ENCODE data around the gene NYAP1. TPM values are rescaled to one million over a fixed set of nuclear protein-coding genes. Genes with fewer than 3 reads are reported as not detected.
"Not testable (repeated sequence)": the region's sequence is repeated elsewhere in the genome, so short reads cannot be mapped to it uniquely, and the experiment has no call there.

Gene NYAP1
- total and polyA plus RNA-seq, 2 experiments from 2014 or later, result 0.68 to 1.6 TPM

DNA sequence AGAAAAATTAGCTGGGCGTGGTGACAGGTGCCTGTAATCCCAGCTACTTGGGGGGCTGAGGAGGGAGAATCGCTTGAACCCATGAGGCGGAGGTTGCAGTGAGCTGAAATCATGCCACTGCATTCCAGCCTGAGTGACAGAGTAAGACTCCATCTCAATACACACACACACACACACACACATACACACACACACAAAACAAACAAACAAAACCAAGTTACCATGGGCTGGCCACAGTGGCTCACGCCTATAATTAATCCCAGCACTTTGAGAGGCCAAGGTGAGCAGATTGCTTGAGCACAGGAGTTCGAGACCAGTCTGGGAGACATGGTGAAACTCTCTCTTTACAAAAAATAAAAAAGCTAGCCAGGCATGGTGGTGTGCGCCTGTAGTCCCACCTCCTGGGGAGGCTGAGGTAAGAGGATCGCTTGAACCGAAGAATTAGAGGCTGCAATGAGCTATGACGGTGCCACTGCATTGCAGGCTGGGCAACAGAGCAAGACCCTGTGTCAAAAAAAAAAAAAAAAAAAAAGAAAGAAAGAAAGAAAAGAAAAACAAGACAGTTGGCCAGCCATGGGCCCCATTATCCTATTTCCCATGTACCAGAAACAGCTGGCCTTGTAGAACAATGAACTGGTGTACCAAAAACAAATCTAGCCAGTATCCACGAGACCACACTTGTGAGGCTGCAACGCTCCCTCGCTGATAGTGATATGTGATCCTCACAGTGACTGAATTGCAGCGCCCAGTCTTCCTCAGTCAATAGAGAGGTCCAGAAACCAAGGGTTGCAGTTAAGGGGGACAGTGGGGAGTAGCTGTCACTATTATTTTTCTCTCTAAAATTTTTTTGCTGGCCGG lies 48.7 kb downstream of the NYAP1 start:
- Histone ChIP-seq H3K9me3 (ENCODE audit: low read depth) (no peaks in the 10 kb centered on the region), H2AFZ (no peak overlapping the region), H3K36me3 (replicated peaks; ENCODE audit: insufficient read depth, low read depth) (no peaks in the 10 kb centered on the region), H3K27me3 (no peaks in the 10 kb centered on the region), H3K9me2 (replicated peaks; ENCODE audit: insufficient read depth) (no peaks in the 10 kb centered on the region), H3K4me2 (no peak overlapping the region), H3K4me3 (no peak overlapping the region), H3K27ac (no peak overlapping the region), H3K4me1 (ENCODE audit: insufficient read depth) (no peaks in the 10 kb centered on the region), H3K79me2 (no peaks in the 10 kb centered on the region), H4K20me1 (ENCODE audit: insufficient read depth, poor library complexity, severe bottlenecking) (no peaks in the 10 kb centered on the region)
- no peak for DNase-seq (ENCODE audit: low spot score)
- 90% methylated on average over 14 of the region's 14 CpGs for whole genome bisulfite sequencing (ENCODE audit: low lambda C conversion rate, missing lambda C conversion rate)
- TF ChIP-seq, protein P1, sequence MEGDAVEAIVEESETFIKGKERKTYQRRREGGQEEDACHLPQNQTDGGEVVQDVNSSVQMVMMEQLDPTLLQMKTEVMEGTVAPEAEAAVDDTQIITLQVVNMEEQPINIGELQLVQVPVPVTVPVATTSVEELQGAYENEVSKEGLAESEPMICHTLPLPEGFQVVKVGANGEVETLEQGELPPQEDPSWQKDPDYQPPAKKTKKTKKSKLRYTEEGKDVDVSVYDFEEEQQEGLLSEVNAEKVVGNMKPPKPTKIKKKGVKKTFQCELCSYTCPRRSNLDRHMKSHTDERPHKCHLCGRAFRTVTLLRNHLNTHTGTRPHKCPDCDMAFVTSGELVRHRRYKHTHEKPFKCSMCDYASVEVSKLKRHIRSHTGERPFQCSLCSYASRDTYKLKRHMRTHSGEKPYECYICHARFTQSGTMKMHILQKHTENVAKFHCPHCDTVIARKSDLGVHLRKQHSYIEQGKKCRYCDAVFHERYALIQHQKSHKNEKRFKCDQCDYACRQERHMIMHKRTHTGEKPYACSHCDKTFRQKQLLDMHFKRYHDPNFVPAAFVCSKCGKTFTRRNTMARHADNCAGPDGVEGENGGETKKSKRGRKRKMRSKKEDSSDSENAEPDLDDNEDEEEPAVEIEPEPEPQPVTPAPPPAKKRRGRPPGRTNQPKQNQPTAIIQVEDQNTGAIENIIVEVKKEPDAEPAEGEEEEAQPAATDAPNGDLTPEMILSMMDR (IDR thresholded peaks at IDR 0.05; ENCODE audit: poor library complexity), result no peak
- TF ChIP-seq EZH2phosphoT487 (IDR thresholded peaks at IDR 0.05; ENCODE audit: low read depth, severe bottlenecking, unreplicated experiment) (no peak), EZH2 (IDR thresholded peaks at IDR 0.05; ENCODE audit: borderline replicate concordance) (no peak)

DNA sequence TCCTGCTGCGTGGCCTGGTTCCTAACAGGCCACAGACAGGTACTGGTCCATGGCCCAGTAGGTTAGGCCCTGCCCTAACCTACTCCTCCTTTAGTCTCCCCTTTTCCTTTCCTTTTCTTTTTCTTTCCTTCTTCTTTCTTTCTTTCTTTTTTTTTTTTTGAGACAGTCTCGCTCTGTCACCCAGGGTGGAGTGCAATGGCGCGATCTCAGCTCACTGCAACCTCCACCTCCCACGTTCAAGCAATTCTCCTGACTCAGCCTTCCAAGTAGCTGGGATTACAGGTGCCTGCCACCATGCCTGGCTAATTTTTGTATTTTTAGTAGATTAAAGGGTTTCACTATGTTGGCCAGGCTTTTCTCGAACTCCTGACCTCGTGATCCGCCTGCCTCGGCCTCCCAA lies 52.3 kb downstream of the NYAP1 start:
- H3K36me3 ChIP-seq (replicated peaks; ENCODE audit: insufficient read depth, low read depth); H3K4me2 ChIP-seq; H3K9me2 ChIP-seq (replicated peaks; ENCODE audit: insufficient read depth); H2AFZ ChIP-seq; H3K27ac ChIP-seq; DNase-seq (ENCODE audit: low spot score); H3K4me3 ChIP-seq; H3K9me3 ChIP-seq (ENCODE audit: low read depth); H3K4me1 ChIP-seq (ENCODE audit: insufficient read depth); H3K27me3 ChIP-seq; H4K20me1 ChIP-seq (ENCODE audit: insufficient read depth, poor library complexity, severe bottlenecking); H3K79me2 ChIP-seq: not testable (repeated sequence)
- WGBS (ENCODE audit: low lambda C conversion rate, missing lambda C conversion rate), result 96% methylated on average over 9 of the region's 9 CpGs

DNA sequence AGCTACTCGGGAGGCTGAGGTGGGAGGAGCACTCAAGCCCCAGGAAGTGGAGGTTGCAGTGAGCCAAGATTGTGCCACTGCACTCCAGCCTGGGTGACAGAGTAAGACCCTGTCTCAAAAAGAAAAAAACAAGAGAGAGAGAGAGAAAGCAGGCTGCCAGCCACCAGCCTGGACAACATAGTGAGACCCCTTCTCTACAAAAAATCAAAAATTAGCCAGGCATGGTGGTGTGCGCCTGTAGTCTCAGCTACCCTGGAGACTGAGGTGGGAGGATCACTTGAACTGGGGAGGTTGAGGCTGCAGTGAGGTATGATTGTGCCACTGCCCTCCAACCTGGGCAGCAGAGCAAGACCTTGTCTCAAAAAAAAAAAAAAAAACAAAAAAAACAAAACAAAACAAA lies 53.0 kb downstream of the NYAP1 start:
- not testable (repeated sequence) for H3K36me3 ChIP-seq (replicated peaks; ENCODE audit: insufficient read depth, low read depth); H4K20me1 ChIP-seq (ENCODE audit: insufficient read depth, poor library complexity, severe bottlenecking); H3K4me3 ChIP-seq; H3K27ac ChIP-seq; H3K4me1 ChIP-seq (ENCODE audit: insufficient read depth); H3K27me3 ChIP-seq; H3K9me2 ChIP-seq (replicated peaks; ENCODE audit: insufficient read depth); H2AFZ ChIP-seq; H3K9me3 ChIP-seq (ENCODE audit: low read depth); H3K4me2 ChIP-seq; DNase-seq (ENCODE audit: low spot score)
- H3K79me2 ChIP-seq, result peaks cover 14% of the 10 kb centered on the region
- 96% methylated on average over 2 of the region's 2 CpGs for WGBS (ENCODE audit: low lambda C conversion rate, missing lambda C conversion rate)

DNA sequence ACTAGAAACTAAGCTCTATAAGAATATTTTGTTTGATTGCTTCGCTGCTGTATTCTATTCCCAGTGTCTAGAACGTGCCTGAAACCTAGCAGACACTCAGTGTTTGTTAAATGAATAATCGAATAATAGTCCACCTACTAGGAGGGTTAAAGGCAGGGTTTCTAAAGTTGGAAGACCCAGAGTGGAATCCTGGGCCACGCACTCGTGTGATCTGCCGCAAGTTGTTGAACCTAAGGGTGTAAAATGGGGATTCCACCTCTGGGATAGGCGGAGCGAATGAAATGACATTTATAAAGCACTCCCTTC lies 54.6 kb downstream of the NYAP1 start:
- no peak overlapping the region for H3K4me3 ChIP-seq
- no peaks in the 10 kb centered on the region for H3K9me3 ChIP-seq (ENCODE audit: low read depth)
- H3K27ac ChIP-seq, result peak overlapping the region; percentile 10
- H3K79me2 ChIP-seq, result peaks cover 30% of the 10 kb centered on the region
- H3K27me3 ChIP-seq, result no peaks in the 10 kb centered on the region
- no peaks in the 10 kb centered on the region for H3K9me2 ChIP-seq (replicated peaks; ENCODE audit: insufficient read depth)
- H3K4me1 ChIP-seq (ENCODE audit: insufficient read depth), result no peaks in the 10 kb centered on the region
- no peaks in the 10 kb centered on the region for H3K36me3 ChIP-seq (replicated peaks; ENCODE audit: insufficient read depth, low read depth)
- no peak for DNase-seq (ENCODE audit: low spot score)
- 10% methylated on average over 8 of the region's 8 CpGs for WGBS (ENCODE audit: low lambda C conversion rate, missing lambda C conversion rate)
- H3K4me2 ChIP-seq, result peak overlapping the region; percentile 68
- TF ChIP-seq EZH2phosphoT487 (IDR thresholded peaks at IDR 0.05; ENCODE audit: low read depth, severe bottlenecking, unreplicated experiment), result no peak
- no peak for TF ChIP-seq EZH2 (IDR thresholded peaks at IDR 0.05; ENCODE audit: borderline replicate concordance)
- TF ChIP-seq, protein P1 (IDR thresholded peaks at IDR 0.05; ENCODE audit: poor library complexity), result no peak
- no peaks in the 10 kb centered on the region for H4K20me1 ChIP-seq (ENCODE audit: insufficient read depth, poor library complexity, severe bottlenecking)
- peak overlapping the region; percentile 0 for H2AFZ ChIP-seq
